Smooth muscle cell (in vitro differentiated cells): ENCODE results near the gene SMG1. TPM values are rescaled to one million over a fixed set of nuclear protein-coding genes. Genes with fewer than 3 reads are reported as not detected.

Experiments
- DNase-seq: peaks from one replicate; lab custom pipeline; 2025; ENCODE audit not compliant: unreplicated experiment; lab: John Stamatoyannopoulos, UW
- H2AFZ ChIP-seq: fragments of 200-600 bp; sonication (generic); 2 replicates; pipeline ENCODE4 v1.6.0; 2016; ENCODE audit warnings: antibody characterized with exemption, low read depth, mild to moderate bottlenecking
- H3F3A ChIP-seq: fragments of 200-600 bp; sonication (generic); 2 replicates; pipeline ENCODE4 v1.6.0; 2017; ENCODE audit warnings: antibody characterized with exemption, low read depth
- H3K27ac ChIP-seq: fragments of 200-600 bp; sonication (generic); 2 replicates; pipeline ENCODE4 v1.5.1; 2016; ENCODE audit warnings: low read depth, mild to moderate bottlenecking
- H3K27me3 ChIP-seq: fragments of 200-600 bp; sonication (generic); 2 replicates; pipeline ENCODE4 v1.6.1; 2016; ENCODE audit warnings: low read depth, mild to moderate bottlenecking
- H3K36me3 ChIP-seq: fragments of 200-600 bp; sonication (generic); 2 replicates; pipeline ENCODE4 v1.5.1; 2016; ENCODE audit warnings: low read depth
- H3K4me1 ChIP-seq: fragments of 200-600 bp; sonication (generic); 2 replicates; pipeline ENCODE4 v1.5.1; 2016; ENCODE audit warnings: low read depth
- H3K4me2 ChIP-seq: fragments of 200-600 bp; sonication (generic); 2 replicates; pipeline ENCODE4 v1.6.0; 2016; ENCODE audit warnings: mild to moderate bottlenecking
- H3K4me3 ChIP-seq: fragments of 200-600 bp; sonication (generic); 2 replicates; pipeline ENCODE4 v1.5.1; 2016; ENCODE audit warnings: mild to moderate bottlenecking
- H3K79me2 ChIP-seq: fragments of 200-600 bp; sonication (generic); 2 replicates; pipeline ENCODE4 v1.6.0; 2016; ENCODE audit warnings: low read depth, mild to moderate bottlenecking
- H3K9ac ChIP-seq: fragments of 200-600 bp; sonication (generic); 2 replicates; pipeline ENCODE4 v1.6.0; 2016; ENCODE audit warnings: low read depth
- H3K9me3 ChIP-seq: fragments of 200-600 bp; sonication (generic); replicated peaks from 2 replicates; pipeline ENCODE4 v1.5.1; 2016; ENCODE audit warnings: low read depth
- H4K20me1 ChIP-seq: fragments of 200-600 bp; sonication (generic); 2 replicates; pipeline ENCODE4 v1.6.0; 2016; ENCODE audit warnings: low read depth
- CTCF ChIP-seq: fragments of 200-600 bp; sonication (generic); IDR thresholded peaks from 2 replicates; pipeline ENCODE4 v1.5.1; 2017; ENCODE audit warnings: borderline replicate concordance, mild to moderate bottlenecking, antibody characterized with exemption; ENCODE audit not compliant: insufficient read depth, poor library complexity, severe bottlenecking
- WGBS: methylation state at CpG from one replicate; pipeline ENCODE4 v1.1.7; 2016; ENCODE audit warnings: low lambda C conversion rate; 5-methylcytosine and 5-hydroxymethylcytosine counted together
- polyA plus RNA-seq: library from polyadenylated mRNA; unstranded; fragments of >200 nt; fragmentation: Nextera tagmentation; extraction: Ambion mirVana; gene quantifications from 2 replicates; pipeline ENCODE4 v1.2.1, GENCODE V29; 2016
- total RNA-seq: library from RNA; depleted of rRNA; stranded (reverse); fragments of >200 nt; gene quantifications from 2 replicates; pipeline ENCODE4 v1.2.3, GENCODE V29; 2014

The SMG1 gene
- total and polyA plus RNA-seq, 2 experiments from 2014 or later = 4.9 to 45.4 TPM

GRCh38 chr16:18969050-18969854 is 43.0 kb upstream of the SMG1 start:
- Histone ChIP-seq H3K9ac (no peak overlapping the region), H3K4me3 (peak overlapping the region; percentile 42), H3K4me1 (peaks cover 4% of the 10 kb centered on the region), H3K79me2 (no peaks in the 10 kb centered on the region), H3K27ac (no peak overlapping the region), H2AFZ (peak overlapping the region; percentile 77), H3K27me3 (no peaks in the 10 kb centered on the region), H3K9me3 (no peaks in the 10 kb centered on the region), H3K36me3 (no peaks in the 10 kb centered on the region), H4K20me1 (no peaks in the 10 kb centered on the region), H3F3A (no peaks in the 10 kb centered on the region), H3K4me2 (peak overlapping the region; percentile 92)
- WGBS = 27% methylated on average over 18 of the region's 18 CpGs
- peak; percentile 65 for DNase-seq
- peak; percentile 95 for TF ChIP-seq CTCF

- no peaks in the 10 kb centered on the region for H3K9me3 ChIP-seq
- H3F3A ChIP-seq = no peaks in the 10 kb centered on the region
- H3K27ac ChIP-seq = no peak overlapping the region
- no peaks in the 10 kb centered on the region for H3K27me3 ChIP-seq
- H3K4me3 ChIP-seq = no peak overlapping the region
- H3K4me2 ChIP-seq = no peak overlapping the region
- no peak for TF ChIP-seq CTCF
- H3K36me3 ChIP-seq = no peaks in the 10 kb centered on the region
- no peak overlapping the region for H2AFZ ChIP-seq
- peaks cover 4% of the 10 kb centered on the region for H3K4me1 ChIP-seq
- H4K20me1 ChIP-seq = no peaks in the 10 kb centered on the region
- 93% methylated on average over 5 of the region's 5 CpGs for WGBS
- no peaks in the 10 kb centered on the region for H3K79me2 ChIP-seq
- no peak for DNase-seq
- H3K9ac ChIP-seq = no peak overlapping the region
These were observed 40.6 kb upstream of the SMG1 start for GRCh38 chr16:18966791-18967190.

- DNase-seq = no peak
- H3K4me2 ChIP-seq = no peak overlapping the region
These were observed 39.3 kb upstream of the SMG1 start for GRCh38 chr16:18965555-18965954.

More at GRCh38 chr16:18965555-18965954, 39.3 kb upstream of the SMG1 start:
- H3K9ac ChIP-seq = no peak overlapping the region
- H3F3A ChIP-seq = no peaks in the 10 kb centered on the region
- no peaks in the 10 kb centered on the region for H3K79me2 ChIP-seq
- H3K36me3 ChIP-seq = no peaks in the 10 kb centered on the region
- H2AFZ ChIP-seq = no peak overlapping the region
- 34% methylated on average over 5 of the region's 5 CpGs for WGBS
- no peaks in the 10 kb centered on the region for H4K20me1 ChIP-seq
- no peak overlapping the region for H3K4me3 ChIP-seq
- H3K27ac ChIP-seq = no peak overlapping the region
- H3K4me1 ChIP-seq = peaks cover 4% of the 10 kb centered on the region
- no peak for TF ChIP-seq CTCF
- no peaks in the 10 kb centered on the region for H3K9me3 ChIP-seq
- no peaks in the 10 kb centered on the region for H3K27me3 ChIP-seq
